Endometrium (tissue), 2 donors: ENCODE measurements around the gene NFIC.
"Not testable (repeated sequence)": the region's sequence is repeated elsewhere in the genome, so short reads cannot be mapped to it uniquely, and the experiment has no call there.

Source experiments
- FAIRE-seq: peaks from 2 replicates; lab custom pipeline; 2012; peaks lifted over from hg19 to GRCh38; lab: Jason Lieb, UNC
- donor health status: control.
- donor health status: control.

The NFIC gene

GRCh38 chr19:3423183-3423829, 56.9 kb downstream of the NFIC start:
- no peak for FAIRE-seq

GRCh38 chr19:3426433-3426832, 60.0 kb downstream of the NFIC start:
- FAIRE-seq, result no peak

GRCh38 chr19:3430366-3430680, 63.9 kb downstream of the NFIC start:
- not testable (repeated sequence) for FAIRE-seq

GRCh38 chr19:3431760-3432397, 65.5 kb downstream of the NFIC start:
- no peak for FAIRE-seq

GRCh38 chr19:3433313-3433712, 66.9 kb downstream of the NFIC start:
- no peak for FAIRE-seq

GRCh38 chr19:3433805-3434540, 67.6 kb downstream of the NFIC start:
- no peak for FAIRE-seq

- FAIRE-seq, result peak; percentile 18
Observed at GRCh38 chr19:3434630-3435553, 68.5 kb downstream of the NFIC start.

GRCh38 chr19:3440082-3440481, 73.7 kb downstream of the NFIC start:
- no peak for FAIRE-seq

GRCh38 chr19:3441089-3441985, 75.0 kb downstream of the NFIC start:
- FAIRE-seq, result no peak

GRCh38 chr19:3441986-3442329, 75.6 kb downstream of the NFIC start:
- FAIRE-seq, result no peak

- FAIRE-seq, result no peak
Observed at GRCh38 chr19:3442487-3443071, 76.2 kb downstream of the NFIC start.

- FAIRE-seq, result no peak
Observed at GRCh38 chr19:3443840-3444694, 77.7 kb downstream of the NFIC start.

- FAIRE-seq, result no peak
Observed at GRCh38 chr19:3444695-3445234, 78.4 kb downstream of the NFIC start.

GRCh38 chr19:3446657-3447056, 80.3 kb downstream of the NFIC start:
- not testable (repeated sequence) for FAIRE-seq

GRCh38 chr19:3448616-3449334, 82.4 kb downstream of the NFIC start:
- FAIRE-seq, result no peak

- peak; percentile 57 for FAIRE-seq
Observed at GRCh38 chr19:3450796-3451411, 84.5 kb downstream of the NFIC start.

GRCh38 chr19:3451451-3451866, 85.1 kb downstream of the NFIC start:
- FAIRE-seq, result no peak

- FAIRE-seq, result no peak
Observed at GRCh38 chr19:3452171-3452941, 86.0 kb downstream of the NFIC start.
